KMS-11 (cell line): ENCODE results near the gene JAML.
A peak's percentile ranks its signal among the peaks of the same experiment; 100 is the strongest.

Experiments used
- H2AFZ ChIP-seq: fragments of 200-600 bp; sonication (generic); 2 replicates; pipeline ENCODE4 v1.6.1; 2016; ENCODE audit warnings: antibody characterized with exemption, mixed run types, low read depth
- H3K27ac ChIP-seq: fragments of 200-600 bp; sonication (generic); 2 replicates; pipeline ENCODE4 v1.6.1; 2016; ENCODE audit warnings: mild to moderate bottlenecking, mixed run types
- H3K27me3 ChIP-seq: fragments of 200-600 bp; sonication (generic); 2 replicates; pipeline ENCODE4 v1.6.1; 2017; ENCODE audit warnings: mild to moderate bottlenecking, low read depth, mixed run types, moderate library complexity; ENCODE audit not compliant: insufficient read depth
- H3K36me3 ChIP-seq: fragments of 200-600 bp; sonication (generic); 2 replicates; pipeline ENCODE4 v1.6.1; 2017; ENCODE audit warnings: mild to moderate bottlenecking, mixed run types; ENCODE audit not compliant: insufficient read depth
- H3K4me1 ChIP-seq: fragments of 200-600 bp; sonication (generic); 2 replicates; pipeline ENCODE4 v1.6.1; 2016; ENCODE audit warnings: mild to moderate bottlenecking, low read depth, mixed run types; ENCODE audit not compliant: poor library complexity, severe bottlenecking
- H3K4me2 ChIP-seq: fragments of 200-600 bp; sonication (generic); 2 replicates; pipeline ENCODE4 v1.7.0; 2016; ENCODE audit warnings: mild to moderate bottlenecking, mixed run types
- H3K4me3 ChIP-seq: fragments of 200-600 bp; sonication (generic); IDR thresholded peaks from 2 replicates; pipeline ENCODE4 v1.6.1; 2017; ENCODE audit warnings: low read depth, low read length, mixed read lengths; ENCODE audit not compliant: insufficient read depth
- H3K79me2 ChIP-seq: fragments of 200-600 bp; sonication (generic); 2 replicates; pipeline ENCODE4 v1.6.1; 2016; ENCODE audit warnings: low read depth, mixed run types; ENCODE audit not compliant: insufficient read depth
- H3K9ac ChIP-seq: fragments of 200-600 bp; sonication (generic); 2 replicates; pipeline ENCODE4 v1.6.1; 2016; ENCODE audit warnings: mild to moderate bottlenecking, mixed run types
- H4K20me1 ChIP-seq: fragments of 200-600 bp; sonication (generic); 2 replicates; pipeline ENCODE4 v1.6.1; 2016; ENCODE audit warnings: mild to moderate bottlenecking, mixed run types; ENCODE audit not compliant: insufficient read depth
- CTCF ChIP-seq: fragments of 200-600 bp; sonication (generic); conservative IDR thresholded peaks from 2 replicates; pipeline ENCODE4 v1.6.1; 2017; ENCODE audit warnings: low read depth, mild to moderate bottlenecking, antibody characterized with exemption, low read length, moderate library complexity, mixed read lengths

JAML gene

GRCh38 chr11:118251858-118252652 lies 27.2 kb upstream of the JAML start, which contains the start of gene MPZL3:
TSS of gene MPZL3 (minus strand) at chr11:118252365. CDS start at chr11:118252294, 71 bp downstream.
- Histone ChIP-seq H2AFZ (peak within 1 kb of the TSS; percentile 96), H3K4me2 (peak within 1 kb of the TSS; percentile 93), H3K36me3 (no peaks in the 10 kb centered on the region), H3K27ac (peak within 1 kb of the TSS; percentile 92), H3K4me1 (peaks cover 10% of the 10 kb centered on the region), H4K20me1 (no peaks in the 10 kb centered on the region), H3K9ac (peak within 1 kb of the TSS; percentile 89), H3K4me3 (no peak within 1 kb of the TSS), H3K27me3 (no peaks in the 10 kb centered on the region), H3K79me2 (no peaks in the 10 kb centered on the region)
- TF ChIP-seq CTCF = no peak

- no peaks in the 10 kb centered on the region for H4K20me1 ChIP-seq
- H3K79me2 ChIP-seq = no peaks in the 10 kb centered on the region
- H3K4me3 ChIP-seq = no peak overlapping the region
- no peak overlapping the region for H3K9ac ChIP-seq
- no peaks in the 10 kb centered on the region for H3K27me3 ChIP-seq
- no peak overlapping the region for H2AFZ ChIP-seq
- no peaks in the 10 kb centered on the region for H3K4me1 ChIP-seq
- H3K36me3 ChIP-seq = no peaks in the 10 kb centered on the region
- H3K4me2 ChIP-seq = no peak overlapping the region
- H3K27ac ChIP-seq = no peak overlapping the region
- no peak for TF ChIP-seq CTCF
Measured at GRCh38 chr11:118247041-118247440, 22.2 kb upstream of the JAML start.

- no peaks in the 10 kb centered on the region for H4K20me1 ChIP-seq
- H3K4me2 ChIP-seq = no peak overlapping the region
Measured at GRCh38 chr11:118245936-118246562, 21.2 kb upstream of the JAML start.

More at GRCh38 chr11:118245936-118246562, 21.2 kb upstream of the JAML start:
- Histone ChIP-seq H3K4me3 (no peak overlapping the region), H3K79me2 (no peaks in the 10 kb centered on the region), H2AFZ (no peak overlapping the region), H3K36me3 (no peaks in the 10 kb centered on the region), H3K9ac (no peak overlapping the region), H3K4me1 (peaks cover 7% of the 10 kb centered on the region), H3K27ac (no peak overlapping the region), H3K27me3 (no peaks in the 10 kb centered on the region)
- TF ChIP-seq CTCF = no peak
